Peyer's patch (tissue), 4 donors: ENCODE measurements around the gene OVOL3.

ENCODE experiments used
- CTCF ChIP-seq, 6 experiments: fragments of 450-650 bp in 4 of 6; fragments of 200-600 bp in 2 of 6; sonication (generic) in 1 of 6; IDR thresholded peaks; one replicate each; pipeline ENCODE4 v1.5.1; 2017 to 2019; ENCODE audit warnings: antibody characterized with exemption in 6 of 6, mild to moderate bottlenecking in 3 of 6, moderate library complexity in 1 of 6
- POLR2A ChIP-seq, 2 donors: fragments of 450-650 bp; IDR thresholded peaks; one replicate each; pipeline ENCODE4 v1.5.1; 2017; ENCODE audit warnings: antibody characterized with exemption in 2 of 2, mild to moderate bottlenecking in 2 of 2, moderate library complexity in 2 of 2

DNA sequence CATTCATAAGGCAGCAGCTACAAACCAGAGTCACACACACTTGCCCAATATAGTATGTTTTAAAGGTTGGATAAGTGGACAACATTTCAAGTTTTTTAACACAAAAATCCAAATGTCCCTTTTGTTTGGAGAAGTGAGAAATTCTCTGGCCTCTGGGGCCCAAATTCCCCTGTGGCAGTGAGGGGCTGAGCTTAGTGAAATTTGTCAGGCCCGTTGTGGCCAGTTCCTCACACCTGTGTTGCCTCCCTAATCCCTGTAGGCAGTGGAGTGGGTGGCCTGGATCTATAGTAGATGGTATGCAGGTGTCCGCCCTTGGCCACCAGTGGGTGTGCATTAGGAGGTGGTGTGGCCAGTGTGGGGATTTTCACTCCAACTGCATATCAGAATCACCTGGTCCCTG lies 49.6 kb upstream of the OVOL3 start:
- TF ChIP-seq CTCF (IDR thresholded peaks at IDR 0.05) = no peak
- no peak for TF ChIP-seq POLR2A (IDR thresholded peaks at IDR 0.05)
